CD4-positive, alpha-beta T cell treated with Interleukin-21 for 1 hour (primary cell): ENCODE data around the gene NBEAL2.
A peak's percentile ranks its signal among the peaks of the same experiment; 100 is the strongest.

ENCODE experiments used
- DNase-seq: peaks from one replicate; pipeline ENCODE4 v3.0.0-alpha.2; 2020

Gene NBEAL2

DNA sequence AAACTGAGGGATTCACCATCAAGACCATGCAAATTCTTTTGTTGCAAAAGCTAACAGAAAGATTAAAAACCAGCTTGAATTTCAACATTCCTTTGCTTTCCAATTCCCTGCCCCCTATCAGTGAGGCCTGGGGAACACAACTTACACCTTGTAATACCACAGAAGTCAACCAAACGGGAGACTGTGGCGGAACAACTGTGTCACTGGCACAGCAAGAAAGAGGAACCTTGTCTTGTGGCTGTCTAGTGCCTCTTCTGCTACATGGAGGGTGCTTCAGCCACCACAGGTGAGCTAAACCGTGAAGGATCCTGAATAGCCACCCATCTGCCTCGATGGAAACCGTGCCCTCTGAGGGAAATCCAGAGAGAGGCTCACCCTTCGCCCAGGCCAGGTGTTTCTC, 14.3 kb upstream of the NBEAL2 start:
- no peak for DNase-seq

DNA sequence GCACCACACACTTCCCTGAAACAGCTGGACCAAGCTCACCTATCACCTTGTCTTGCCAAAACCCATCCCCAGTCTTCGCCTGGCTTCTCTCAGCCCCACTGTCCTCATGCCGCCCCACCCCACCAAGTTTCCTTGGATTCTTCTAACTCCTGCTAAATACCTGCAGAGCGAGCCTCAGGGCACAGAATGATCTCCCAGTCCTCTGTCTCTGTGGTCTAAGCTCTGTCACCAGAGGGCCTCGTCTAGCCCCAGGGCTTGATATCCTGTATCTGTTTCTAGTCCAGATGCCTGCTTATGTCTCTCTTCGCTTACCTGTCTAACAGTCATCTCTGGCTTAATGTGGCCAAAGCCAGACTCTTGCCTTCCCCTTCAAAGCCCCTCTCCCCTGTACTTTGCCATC, 12.7 kb upstream of the NBEAL2 start:
- DNase-seq: no peak

DNA sequence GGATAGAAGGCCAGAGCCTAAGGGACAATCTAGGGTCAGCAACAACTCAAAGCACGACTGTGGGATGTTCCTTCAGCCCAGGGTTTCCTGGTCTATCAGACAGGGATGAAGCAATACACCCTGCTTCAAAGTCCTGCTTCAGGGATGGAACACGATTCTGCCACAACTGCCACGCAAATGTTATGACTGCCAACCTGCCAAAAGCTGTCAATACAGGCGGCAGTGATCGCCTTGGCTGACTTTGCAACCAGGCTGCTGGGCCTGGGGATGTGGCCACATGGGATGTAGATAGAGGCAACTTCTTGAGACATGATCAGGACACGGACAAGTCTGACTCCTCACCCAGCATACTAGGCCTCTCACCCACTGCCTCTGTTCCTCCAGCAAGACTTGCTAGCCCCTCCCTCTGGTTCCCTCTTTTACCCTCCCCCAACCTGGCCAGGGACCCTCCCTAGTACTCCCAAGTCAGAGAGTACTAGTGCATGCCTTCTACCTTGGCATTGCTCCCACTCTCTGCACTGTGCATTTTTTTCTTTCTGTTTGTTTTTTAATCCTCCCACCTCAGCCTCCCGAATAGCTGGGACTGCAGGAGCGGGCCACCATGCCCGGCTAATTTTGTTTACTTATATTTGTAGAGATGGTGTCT, 10.6 kb upstream of the NBEAL2 start:
- no peak for DNase-seq

DNA sequence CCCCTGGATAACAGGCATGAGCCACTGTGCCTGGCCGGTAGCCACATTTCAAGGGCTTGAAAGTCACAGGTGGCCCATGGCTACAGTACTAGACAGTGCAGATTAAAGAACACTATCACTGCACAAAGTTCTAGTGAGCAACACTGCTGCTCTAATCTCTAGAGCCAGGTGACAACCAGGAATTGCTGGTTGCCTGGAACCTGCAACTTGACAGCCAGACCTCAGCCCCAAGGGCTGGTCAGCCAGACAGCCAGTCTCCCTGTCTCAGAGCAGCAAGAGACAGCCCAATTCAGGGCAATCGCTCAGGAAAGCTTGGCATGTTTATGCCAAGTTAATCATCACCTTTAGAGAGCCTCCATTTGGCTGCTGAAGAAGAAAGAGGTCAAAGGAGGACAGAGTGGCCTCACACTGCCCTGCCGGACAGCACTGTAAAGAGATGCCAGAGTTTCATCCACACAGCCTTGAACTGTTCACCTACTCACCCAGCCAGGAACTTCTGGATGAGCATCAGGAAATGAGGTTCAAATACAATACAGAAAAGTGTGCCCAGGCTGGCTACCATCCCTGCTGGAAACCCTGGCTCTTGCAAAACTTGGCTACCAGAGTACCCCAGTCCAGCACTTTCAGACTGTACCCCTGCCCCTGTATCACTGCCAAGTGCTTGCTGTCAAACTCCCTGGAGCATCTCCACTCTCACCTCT, 8.9 kb upstream of the NBEAL2 start:
- DNase-seq: no peak

DNA sequence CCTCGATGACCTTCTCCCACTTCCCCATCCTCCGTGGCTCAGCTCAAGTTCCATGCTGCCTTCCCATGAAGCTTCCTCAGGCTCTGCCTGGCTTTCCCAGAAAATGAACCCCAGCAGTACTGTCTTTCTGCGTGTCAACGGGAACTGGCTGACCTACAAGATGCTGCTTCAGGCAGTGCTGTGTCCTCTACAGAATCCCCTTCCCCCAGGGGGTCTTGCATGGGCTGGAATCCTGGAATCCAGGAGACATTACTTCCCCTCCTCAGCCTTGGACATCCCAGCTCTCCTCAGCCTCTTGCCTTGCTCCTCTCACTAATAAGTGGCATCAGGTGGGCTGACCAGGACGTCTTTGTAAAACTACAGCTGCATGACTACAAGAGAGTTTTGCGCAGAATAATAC, 8.3 kb upstream of the NBEAL2 start:
- no peak for DNase-seq

DNA sequence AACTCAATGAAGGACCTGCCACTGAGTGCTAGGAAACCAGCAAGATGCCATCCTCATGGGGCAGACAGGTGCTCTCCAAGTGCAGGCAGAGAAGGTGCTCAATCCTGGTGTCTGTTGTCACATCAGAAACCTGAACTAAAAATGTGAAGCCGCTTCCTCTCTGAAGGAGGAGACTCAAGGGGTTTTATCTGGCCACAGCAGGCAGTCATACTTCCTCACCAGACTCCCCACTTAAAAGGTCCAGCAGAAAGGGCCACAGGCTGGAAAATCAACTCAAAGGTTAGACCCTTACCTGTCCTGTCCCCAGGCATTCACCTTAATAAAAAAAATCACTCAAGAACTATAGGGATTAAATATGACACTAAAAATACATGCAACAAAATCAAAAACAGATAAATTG, 7.7 kb upstream of the NBEAL2 start:
- DNase-seq: no peak

DNA sequence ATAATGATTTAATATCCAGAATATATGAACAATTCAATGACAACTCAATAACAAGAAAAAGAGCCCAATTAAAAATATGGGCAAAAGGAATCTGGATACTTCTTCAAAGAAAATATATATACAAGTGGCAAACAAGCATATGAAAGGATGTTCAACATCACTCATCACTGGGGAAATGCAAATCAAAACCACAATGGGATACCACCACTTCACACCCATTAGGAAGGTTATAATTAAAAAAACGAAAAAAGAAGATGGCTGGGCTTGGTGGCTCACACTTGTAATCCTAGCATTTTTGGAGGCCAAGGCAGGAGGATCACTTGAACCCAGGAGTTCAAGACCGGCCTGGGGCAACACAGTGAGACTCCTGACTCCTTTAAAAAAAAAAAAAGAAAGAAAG, 7.1 kb upstream of the NBEAL2 start:
- DNase-seq: no peak

DNA sequence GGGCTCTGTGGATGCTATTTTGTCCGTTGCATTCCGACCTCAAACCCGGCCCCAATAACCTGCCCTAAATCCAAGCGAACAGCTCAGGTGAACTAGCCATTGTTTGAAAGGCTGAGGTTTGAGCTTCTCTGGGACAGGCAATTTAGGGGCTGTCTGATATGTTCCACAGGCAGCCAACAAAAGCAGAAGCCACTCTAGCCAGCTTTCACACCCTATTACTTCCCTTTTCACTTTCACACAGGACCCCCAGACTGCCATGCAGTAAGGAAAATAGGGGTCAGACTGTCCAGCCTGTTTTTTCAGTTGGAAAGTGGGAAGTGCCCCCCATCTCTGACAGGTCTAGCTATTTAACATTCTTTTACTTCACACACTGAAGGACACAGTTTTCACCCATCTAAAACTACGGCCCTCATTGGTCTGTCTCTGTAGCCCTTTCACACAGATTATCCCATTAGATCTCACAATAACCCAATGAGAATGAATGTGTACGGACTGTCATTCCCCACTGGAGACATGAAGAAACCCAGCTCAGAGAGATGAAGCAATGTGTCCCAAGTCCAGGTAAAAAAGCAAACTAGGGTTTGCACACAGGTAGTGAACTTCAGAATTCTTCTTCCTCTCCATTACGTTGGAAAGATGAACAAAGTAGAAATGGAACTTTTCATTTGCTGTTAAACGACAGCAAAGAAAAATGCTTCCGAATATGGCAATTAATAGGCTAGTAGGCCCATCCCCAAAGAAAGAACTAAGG, 4.9 kb upstream of the NBEAL2 start:
- no peak for DNase-seq

DNA sequence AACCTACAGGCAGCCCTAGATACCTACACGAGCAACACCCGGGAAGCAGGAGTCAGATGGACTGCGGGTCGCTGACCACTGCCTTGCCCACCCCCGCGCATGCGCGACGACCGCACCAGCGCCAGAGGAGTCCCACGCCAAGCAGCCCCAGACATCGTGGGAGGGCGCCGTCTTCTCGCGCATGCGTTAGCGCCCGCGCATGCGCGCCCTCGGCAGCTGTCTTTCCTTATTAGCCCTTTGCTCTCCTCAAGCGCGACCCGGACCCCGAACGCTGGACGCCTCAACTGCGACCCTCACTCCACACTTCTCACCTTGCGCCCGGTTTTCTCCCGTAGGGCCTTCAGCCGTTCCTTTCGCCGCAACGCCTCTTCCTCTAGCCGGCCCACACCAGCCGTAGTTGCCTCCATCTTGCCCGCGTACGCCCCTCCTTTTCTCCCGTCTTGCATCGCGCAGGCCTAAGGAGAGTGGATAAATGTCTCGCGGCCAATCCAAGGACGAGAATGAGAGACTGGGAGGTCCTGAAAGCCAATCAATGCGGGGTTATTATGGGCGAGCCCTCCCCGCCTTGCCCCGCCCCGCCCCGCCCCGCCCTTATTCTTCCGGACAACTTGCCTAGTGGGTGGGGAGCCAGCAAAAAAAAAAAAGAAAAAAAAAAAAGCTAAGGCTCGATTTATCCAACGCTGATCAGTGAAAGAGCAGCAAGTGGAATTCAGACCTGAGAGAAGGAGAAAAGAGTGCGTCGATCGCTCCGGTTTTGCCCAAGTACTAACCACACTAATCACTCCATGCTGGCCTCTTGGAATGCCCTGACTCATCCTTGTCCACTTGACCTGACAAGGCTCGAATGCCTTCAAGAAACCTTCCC, 2.9 kb upstream of the NBEAL2 start, which contains the start of gene CCDC12:
Gene CCDC12 (minus strand): TSS at position 420 of the 865 bp plus-strand sequence. CDS start 13 bp downstream, at position 407.
- peak; percentile 98 for DNase-seq

DNA sequence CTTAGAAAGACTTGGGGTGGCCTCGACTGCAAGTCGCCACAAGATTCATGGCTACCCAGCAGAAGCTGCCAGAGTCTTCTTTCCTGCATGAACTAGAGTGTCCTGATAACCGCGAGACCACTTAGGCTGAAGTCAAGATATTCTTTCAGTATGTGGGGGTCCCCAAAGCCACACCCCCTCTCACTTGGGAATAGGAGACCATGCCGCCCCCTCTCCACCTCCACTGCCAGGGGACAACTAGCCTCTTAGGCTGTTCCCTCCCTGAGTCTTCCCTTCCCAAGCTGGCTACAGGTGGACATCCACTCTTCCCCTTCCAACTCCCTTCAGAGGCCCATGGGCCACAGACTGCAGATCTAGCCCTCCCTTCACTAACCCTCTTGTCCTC, 1.7 kb upstream of the NBEAL2 start:
- DNase-seq: no peak

DNA sequence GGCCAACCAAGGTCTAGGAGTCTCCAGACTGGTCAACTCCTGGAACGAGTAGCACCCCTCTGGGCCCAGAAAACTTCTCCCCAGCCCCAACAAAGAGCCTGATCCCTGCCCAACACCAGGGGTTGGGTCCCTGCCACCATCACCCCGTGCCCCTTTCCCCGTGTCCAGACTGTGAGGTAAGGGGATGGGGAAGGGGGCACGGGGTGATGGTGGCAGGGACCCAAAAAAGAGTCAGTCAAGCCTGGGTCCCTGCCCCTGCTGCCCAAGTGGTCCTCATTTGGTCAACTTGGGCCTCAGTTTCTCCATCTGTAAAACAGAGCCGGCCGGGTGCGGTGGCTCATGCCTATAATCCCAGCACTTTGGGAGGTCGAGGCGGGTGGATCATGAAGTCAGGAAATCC, 1.1 kb upstream of the NBEAL2 start:
- DNase-seq: no peak

DNA sequence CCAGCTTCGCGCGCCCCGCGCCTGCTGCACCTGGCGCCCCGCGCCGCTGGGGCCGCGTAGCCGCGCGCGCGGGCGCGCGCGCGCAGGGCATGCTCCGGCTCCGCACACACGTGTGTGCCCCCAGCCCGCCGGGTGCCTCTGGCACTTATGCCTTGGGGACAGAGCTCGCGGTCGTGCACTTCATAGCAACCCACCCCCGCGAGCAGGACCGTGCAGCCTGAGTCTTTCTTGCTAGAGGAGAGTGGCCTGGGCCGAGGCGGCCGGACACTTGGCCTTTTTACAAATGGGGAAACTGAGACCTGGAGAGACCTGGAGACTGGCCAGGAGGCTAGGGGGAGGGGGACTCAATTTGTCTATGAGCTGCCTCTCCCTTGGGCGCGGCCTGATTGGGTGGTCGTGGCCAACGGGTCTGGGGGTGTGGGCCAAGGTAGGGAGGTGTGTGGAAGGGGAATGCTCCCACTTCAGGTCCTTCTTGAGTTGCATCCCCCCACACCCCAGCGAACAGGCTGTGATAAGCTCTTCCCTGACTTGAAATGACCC, 562 bp downstream of the NBEAL2 start:
- no peak for DNase-seq

DNA sequence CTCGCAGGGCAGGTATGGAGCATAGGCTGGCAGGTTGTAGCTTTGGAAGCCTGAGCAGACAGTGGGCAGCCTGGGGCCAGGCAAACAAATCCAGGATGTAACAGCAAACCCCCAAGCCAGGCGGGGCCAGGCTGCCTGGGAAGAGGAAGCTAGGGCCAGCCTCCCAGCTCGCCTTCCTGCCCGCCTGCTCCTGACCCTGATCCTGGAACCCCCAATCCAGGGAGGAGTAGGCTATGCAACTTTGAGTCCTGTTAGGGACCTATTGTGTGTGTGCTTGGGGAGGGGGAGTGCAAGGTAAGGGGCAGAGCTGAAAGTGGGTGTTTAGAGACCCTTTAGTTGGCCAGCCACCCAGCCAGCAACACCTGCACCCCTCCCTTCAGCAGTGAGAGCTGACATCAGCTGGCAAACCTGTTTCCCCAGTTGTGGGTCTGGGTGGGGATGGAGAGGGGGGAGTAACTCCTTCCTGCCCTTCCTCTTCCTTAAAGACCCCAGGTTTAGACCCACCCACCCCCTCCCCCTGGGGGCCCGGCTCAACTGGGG, 2.5 kb downstream of the NBEAL2 start:
- no peak for DNase-seq

DNA sequence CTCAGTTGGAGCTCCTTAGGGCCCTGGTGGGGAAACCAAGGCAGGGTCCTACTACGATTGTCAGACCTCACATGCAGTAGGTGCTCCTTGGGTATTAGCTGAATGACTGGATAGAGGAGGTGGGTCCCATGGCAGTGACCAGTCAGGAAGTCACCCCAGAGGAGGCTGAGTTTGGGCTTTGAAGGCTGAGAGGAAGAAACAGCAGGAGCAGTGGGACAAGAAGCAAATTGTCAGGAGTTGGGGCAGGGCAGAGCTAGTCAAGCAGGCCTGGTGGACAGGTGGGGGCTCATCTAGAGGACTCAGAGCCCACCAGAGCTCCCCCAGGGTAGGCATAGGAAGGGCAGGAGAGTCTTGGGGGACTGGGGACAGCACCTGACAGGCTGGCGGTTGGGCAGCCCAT, 3.1 kb downstream of the NBEAL2 start:
- DNase-seq: no peak

DNA sequence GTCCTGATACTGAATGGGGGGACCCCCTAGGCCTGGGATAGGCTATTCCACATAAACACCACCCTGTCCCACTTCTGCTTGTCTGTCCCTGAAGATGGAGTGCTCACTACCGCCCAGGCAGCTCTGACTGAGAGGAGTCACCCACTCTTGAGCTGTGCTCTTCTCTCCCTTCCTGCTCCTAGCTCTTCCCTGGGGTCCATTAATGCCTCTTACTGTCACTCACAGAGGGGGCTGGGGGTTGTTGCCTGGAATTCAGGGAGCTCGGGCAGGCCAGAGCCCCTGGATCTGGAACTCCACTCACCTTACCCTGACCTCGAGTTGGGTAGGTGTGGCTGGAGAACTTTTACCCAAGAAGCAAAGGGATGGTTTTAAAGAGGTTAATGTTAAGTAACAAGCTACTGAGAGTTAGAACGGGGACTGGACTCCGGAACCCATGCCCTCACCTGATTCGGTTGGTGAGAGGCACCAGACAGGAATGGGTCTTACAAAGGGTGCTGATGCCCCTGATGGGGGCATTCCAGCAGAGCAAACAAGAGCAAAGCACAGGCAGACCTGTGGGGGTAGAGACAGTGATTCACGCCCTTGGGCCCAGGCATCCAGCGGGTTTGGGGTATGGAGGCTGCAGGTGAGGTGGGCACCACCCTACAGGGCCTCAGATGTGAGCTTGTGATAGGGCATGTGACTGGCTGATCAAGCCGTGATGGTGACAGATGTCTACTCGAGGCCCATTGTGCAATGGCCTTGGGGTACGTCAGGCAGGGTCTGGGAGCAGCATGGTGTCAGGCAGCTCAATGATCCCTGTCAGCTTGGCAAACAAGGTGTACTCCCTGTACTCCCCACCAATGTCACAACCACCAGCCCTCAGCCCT, 5.4 kb downstream of the NBEAL2 start:
- DNase-seq: no peak

DNA sequence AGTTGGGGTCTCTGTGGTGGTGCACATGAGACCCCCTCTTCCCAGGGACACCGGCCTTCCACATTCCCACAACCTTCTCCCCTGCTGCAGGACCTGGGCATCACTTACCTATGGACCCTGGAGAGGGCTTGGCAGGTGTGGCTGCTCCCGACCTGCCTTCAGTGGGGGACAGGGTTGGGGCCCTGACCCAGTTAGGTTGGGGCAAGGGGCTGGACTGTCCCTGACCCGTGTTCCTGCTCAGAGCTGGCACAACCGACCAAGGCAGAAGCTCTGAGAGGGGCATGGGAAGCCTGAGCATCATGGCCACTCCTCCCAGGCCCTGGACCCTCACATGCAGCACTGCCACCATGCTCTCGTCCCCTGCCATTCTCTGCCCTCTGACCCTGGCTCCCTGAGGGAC, 6.1 kb downstream of the NBEAL2 start:
- DNase-seq: no peak

DNA sequence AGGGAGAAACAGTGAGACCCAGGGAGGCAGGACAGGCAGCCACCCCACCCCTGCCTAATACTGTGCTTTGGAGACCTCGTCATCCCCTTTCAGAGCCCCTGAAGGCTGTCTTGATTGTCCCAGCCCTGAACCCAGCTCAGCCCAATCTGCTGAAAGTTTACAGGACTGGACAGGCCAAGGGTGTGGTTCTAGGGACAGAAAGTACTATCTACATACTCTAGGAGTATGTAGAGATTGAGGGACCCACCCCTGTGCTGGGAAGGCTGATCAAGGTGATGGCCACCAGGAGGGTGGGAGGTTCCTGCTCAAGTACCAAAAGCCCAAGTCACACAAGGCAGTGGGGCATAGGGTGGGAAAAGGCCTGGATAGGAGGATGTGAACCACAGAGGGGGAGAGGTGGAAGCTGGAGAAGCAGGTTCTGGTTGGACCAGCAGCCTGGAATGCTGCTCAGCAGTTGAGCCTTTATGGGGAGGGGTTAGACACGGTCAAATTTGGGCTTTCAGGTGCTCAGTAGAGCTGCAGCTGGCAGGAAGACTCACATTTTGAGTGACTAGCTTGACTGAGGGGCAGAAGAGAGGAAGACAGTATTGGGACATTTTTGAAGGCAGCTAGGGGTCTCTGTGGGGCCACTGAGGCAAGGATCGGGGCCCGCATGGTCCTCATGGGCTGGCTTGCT, 6.7 kb downstream of the NBEAL2 start:
- DNase-seq: no peak

DNA sequence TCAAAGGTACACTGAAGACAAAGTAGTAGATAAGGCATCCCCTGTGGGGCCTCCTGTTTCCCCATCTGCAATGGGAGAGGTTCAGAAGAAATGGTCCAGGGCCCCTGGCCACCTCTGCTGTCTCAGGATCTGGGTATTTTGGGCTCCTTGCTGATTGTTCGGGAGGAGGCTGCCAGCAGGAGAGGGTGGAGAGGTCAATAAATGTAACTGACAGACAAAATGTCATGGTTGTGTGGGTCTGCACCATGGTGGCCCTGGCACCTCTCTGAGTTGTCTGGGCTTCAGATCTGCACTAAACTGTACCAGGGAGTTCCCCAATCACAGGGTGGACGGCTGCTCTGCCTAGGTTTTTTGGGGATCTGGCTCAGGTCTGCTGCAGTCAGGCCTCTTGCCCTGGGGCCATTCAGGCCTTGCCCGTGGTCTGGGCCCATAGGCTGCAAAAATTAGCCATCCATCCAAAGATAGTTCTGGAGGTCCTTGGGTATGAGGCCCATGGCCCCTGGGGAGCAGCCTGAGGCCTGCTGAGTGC, 7.4 kb downstream of the NBEAL2 start:
- no peak for DNase-seq

DNA sequence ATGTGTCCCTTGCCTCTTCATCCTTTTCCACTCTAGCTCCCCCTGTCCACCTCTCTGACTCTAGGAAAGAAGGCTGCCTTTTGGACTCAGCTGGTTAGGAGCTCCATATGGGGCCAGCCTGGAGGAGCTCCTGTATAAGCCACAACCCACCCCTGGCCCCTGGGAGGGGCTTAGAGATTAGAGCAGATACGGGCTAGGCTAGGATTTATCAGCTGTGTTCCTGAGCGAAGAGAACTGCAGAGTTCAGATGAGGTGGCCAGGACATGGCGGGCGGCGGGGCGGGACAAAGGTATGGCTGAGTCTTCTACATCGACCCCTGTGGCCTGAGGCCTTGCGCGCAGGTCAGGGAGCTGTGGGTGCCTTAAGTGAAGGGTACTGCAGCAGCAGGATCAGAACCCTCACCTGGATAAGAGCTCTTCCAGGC, 7.9 kb downstream of the NBEAL2 start:
- DNase-seq: no peak

DNA sequence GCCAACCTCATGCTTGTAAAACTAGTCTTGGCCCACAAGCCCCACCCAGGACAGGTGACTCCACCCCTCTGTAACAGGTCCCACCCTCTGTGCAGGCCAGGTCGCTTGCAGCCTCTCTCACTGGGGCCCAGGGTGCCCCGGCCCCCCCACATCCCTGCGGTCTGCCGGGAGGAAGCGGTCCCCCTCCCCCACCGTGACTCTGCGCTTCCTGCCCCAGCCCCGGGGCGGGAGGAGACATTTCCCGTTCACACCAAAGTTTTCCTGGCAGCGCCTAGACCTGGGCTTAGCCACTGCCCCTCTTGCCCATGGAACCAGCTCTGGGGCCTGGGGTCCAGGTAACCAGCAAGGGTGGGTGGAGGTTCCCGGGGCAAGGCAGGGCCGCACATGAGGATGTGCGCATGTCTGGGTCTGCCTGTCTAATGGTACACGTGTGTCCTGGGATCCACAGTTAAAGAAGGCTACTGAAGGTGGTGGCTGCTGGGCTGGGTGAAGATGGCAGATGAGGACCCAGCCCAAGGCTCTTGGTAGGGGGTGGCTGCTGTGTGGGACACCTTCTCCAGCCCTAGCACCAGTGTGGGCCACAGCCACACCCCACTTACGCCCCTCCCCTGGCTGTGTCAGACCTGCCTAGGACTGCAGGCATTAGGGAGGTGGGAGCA, 8.4 kb downstream of the NBEAL2 start:
- peak; percentile 94 for DNase-seq
